HCT116 (cell line): Measurements from ENCODE around the gene ATL2. TPM values are rescaled to one million over a fixed set of nuclear protein-coding genes. Genes with fewer than 3 reads are reported as not detected.

Experiments used
- ATAC-seq: fragments of 200-7000 bp; cut with Tn5 transposase; 2 replicates; pipeline ENCODE4 v1.9.1; 2020; ENCODE audit warnings: mild to moderate bottlenecking, moderate library complexity
- BruUV-seq: library from RNA; stranded (reverse); fragments of 400-500 nt; replicated peaks from 2 replicates; lab custom pipeline; 2021; lab: Mats Ljungman, UMichigan
- CTCF ChIA-PET: fragments of 300-600 bp; sonication (Branson Sonifier 250); formaldehyde crosslinking; loops from one replicate; lab custom pipeline; 2021; ENCODE audit warnings: antibody characterized with exemption; lab: Charles Lee
- POLR2A ChIA-PET: fragments of 300-600, 350-600 bp; sonication (Branson Sonifier 250); formaldehyde crosslinking; loops from one replicate; lab custom pipeline; 2021; ENCODE audit warnings: antibody characterized with exemption; lab: Charles Lee
- RAD21 ChIA-PET, 2 experiments: fragments of 300-600 bp; sonication (Branson Sonifier 250); formaldehyde crosslinking; loops; one replicate each; lab custom pipeline; 2023; ENCODE audit warnings: low total read pairs in 2 of 2; ENCODE audit not compliant: uncharacterized antibody in 2 of 2, unreplicated experiment in 2 of 2, low non-redundant PET in 1 of 2; lab: Charles Lee
- DNase-seq: peaks from one replicate; pipeline ENCODE4 v3.0.0-alpha.2; 2010; ENCODE audit warnings: low read depth, low spot score
- H2AFZ ChIP-seq: fragments of 200-600 bp; shearing (Covaris generic), sonication (generic); 2 replicates; pipeline ENCODE4 v1.6.1; 2017; ENCODE audit warnings: low read depth, mixed run types, mixed read lengths, antibody characterized with exemption, low read length; ENCODE audit not compliant: poor library complexity, severe bottlenecking
- H3K27ac ChIP-seq: 2 replicates; pipeline ENCODE4 v1.5.1; 2012; ENCODE audit warnings: low read depth, low read length
- H3K27me3 ChIP-seq: fragments of 200-600 bp; sonication (generic); 2 replicates; pipeline ENCODE4 v1.6.1; 2016; ENCODE audit warnings: mixed run types, low read length, mixed read lengths; ENCODE audit not compliant: insufficient read depth
- H3K36me3 ChIP-seq, 2 experiments: fragments of 200-500 bp in 1 of 2; fragments of 200-600 bp in 1 of 2; sonication (Bioruptor generic) in 1 of 2; sonication (generic) in 1 of 2; 2 replicates each; pipeline versions ENCODE4 v1.5.1 to v1.6.1; 2014 to 2016; ENCODE audit warnings: low read length in 2 of 2, inconsistent platforms in 1 of 2, mixed read lengths in 1 of 2, mixed run types in 1 of 2; ENCODE audit not compliant: insufficient read depth in 2 of 2, control insufficient read depth in 1 of 2
- H3K4me1 ChIP-seq, 2 experiments: fragments of 200-600 bp in 1 of 2; sonication (generic) in 1 of 2; 2 replicates each; pipeline versions ENCODE4 v1.5.1 to v1.6.1; 2012 to 2017; ENCODE audit warnings: low read length in 2 of 2, inconsistent platforms in 1 of 2, mild to moderate bottlenecking in 1 of 2, mixed read lengths in 1 of 2, mixed run types in 1 of 2, moderate library complexity in 1 of 2; ENCODE audit not compliant: insufficient read depth in 2 of 2, control insufficient read depth in 1 of 2
- H3K4me2 ChIP-seq: fragments of 200-600 bp; sonication (generic); 2 replicates; pipeline ENCODE4 v1.6.1; 2017; ENCODE audit warnings: mixed run types, low read length, mixed read lengths
- H3K4me3 ChIP-seq, 2 experiments: fragments of 200-600 bp in 1 of 2; sonication (generic) in 1 of 2; replicated peaks in 1 of 2; 2 replicates each; pipeline ENCODE4 v1.5.1; 2011 to 2016; ENCODE audit warnings: low read length in 2 of 2, control low read depth in 1 of 2, low read depth in 1 of 2, mild to moderate bottlenecking in 1 of 2, mixed read lengths in 1 of 2, mixed run types in 1 of 2
- H3K79me2 ChIP-seq: fragments of 200-600 bp; sonication (generic); 2 replicates; pipeline ENCODE4 v1.6.1; 2017; ENCODE audit warnings: mild to moderate bottlenecking, mixed run types, low read length, moderate library complexity, mixed read lengths; ENCODE audit not compliant: insufficient read depth
- H3K9ac ChIP-seq: fragments of 200-600 bp; sonication (generic); 2 replicates; pipeline ENCODE4 v1.6.1; 2016; ENCODE audit warnings: low read length, mixed read lengths
- H3K9me2 ChIP-seq: fragments of 200-600 bp; sonication (generic), shearing (Covaris generic); 2 replicates; pipeline ENCODE4 v1.6.1; 2017; ENCODE audit warnings: mixed run types, mild to moderate bottlenecking, moderate library complexity; ENCODE audit not compliant: insufficient read depth
- H3K9me3 ChIP-seq, 2 experiments: fragments of 200-500 bp in 1 of 2; fragments of 200-600 bp in 1 of 2; sonication (Bioruptor generic) in 1 of 2; sonication (generic) in 1 of 2; 2 replicates each; pipeline ENCODE4 v1.6.1; 2014 to 2017; ENCODE audit warnings: low read length in 2 of 2, mixed read lengths in 2 of 2, inconsistent platforms in 1 of 2, low read depth in 1 of 2, mild to moderate bottlenecking in 1 of 2, mixed run types in 1 of 2, moderate library complexity in 1 of 2; ENCODE audit not compliant: control insufficient read depth in 1 of 2, insufficient read depth in 1 of 2
- H4K20me1 ChIP-seq: fragments of 200-600 bp; sonication (generic), shearing (Covaris generic); 2 replicates; pipeline ENCODE4 v1.6.1; 2017; ENCODE audit warnings: mixed run types, mild to moderate bottlenecking, moderate library complexity; ENCODE audit not compliant: insufficient read depth
- CBX3 ChIP-seq: IDR thresholded peaks from 2 replicates; pipeline ENCODE4 v1.6.1; 2012; ENCODE audit warnings: low read depth
- CEBPB ChIP-seq: IDR thresholded peaks from 2 replicates; pipeline ENCODE4 v1.6.1; 2012; ENCODE audit warnings: low read depth
- EGR1 ChIP-seq: IDR thresholded peaks from 2 replicates; pipeline ENCODE4 v1.6.1; 2012; ENCODE audit warnings: low read depth
- EZH2 ChIP-seq: fragments of 200-600 bp; sonication (generic); IDR thresholded peaks from 2 replicates; pipeline ENCODE4 v1.6.1; 2017; ENCODE audit warnings: antibody characterized with exemption, mixed run types
- FOSL1 ChIP-seq: IDR thresholded peaks from 2 replicates; pipeline ENCODE4 v1.6.1; 2012; ENCODE audit warnings: low read depth
- JUND ChIP-seq: IDR thresholded peaks from 2 replicates; pipeline ENCODE4 v1.6.1; 2012
- POLR2A ChIP-seq: IDR thresholded peaks from 2 replicates; pipeline ENCODE4 v1.7.0; 2011; ENCODE audit warnings: borderline replicate concordance; ENCODE audit not compliant: insufficient read depth, insufficient read length; ENCODE audit errors: extremely low read depth
- SP1 ChIP-seq: IDR thresholded peaks from 2 replicates; pipeline ENCODE4 v1.6.1; 2012; ENCODE audit warnings: low read depth
- TCF7L2 ChIP-seq: IDR thresholded peaks from 2 replicates; pipeline ENCODE4 v1.7.0; 2011; ENCODE audit warnings: borderline replicate concordance, inconsistent platforms; ENCODE audit not compliant: insufficient read depth, insufficient read length; ENCODE audit errors: extremely low read depth
- ZFX ChIP-seq: fragments of 450-650 bp; IDR thresholded peaks from 2 replicates; pipeline ENCODE4 v1.6.1; 2017
- ZNF274 ChIP-seq: fragments of 200-500 bp; sonication (Bioruptor generic); IDR thresholded peaks from 2 replicates; pipeline ENCODE4 v1.6.1; 2014; ENCODE audit warnings: mild to moderate bottlenecking, low read depth, low read length, inconsistent platforms
- intact Hi-C: fragments of 100-400 bp; cut with micrococcal nuclease; formaldehyde crosslinking; loops from 2 replicates; pipeline ENCODE4 v1.10.0; 2022
- total RNA-seq: library from RNA; stranded (reverse); gene quantifications from one replicate; pipeline ENCODE4 v1.2.1, GENCODE V29; 2021; ENCODE audit not compliant: unreplicated experiment
- TF ChIP-seq, protein P1 (sequence below): IDR thresholded peaks from 2 replicates; pipeline ENCODE4 v1.6.1; 2011; ENCODE audit warnings: mild to moderate bottlenecking, low read length, moderate library complexity; ENCODE audit not compliant: insufficient replicate concordance; ENCODE audit errors: extremely low read depth
- TF ChIP-seq, protein P2 (sequence below): IDR thresholded peaks from 2 replicates; pipeline ENCODE4 v1.6.1; 2012
- TF ChIP-seq, protein P3 (sequence below): IDR thresholded peaks from 2 replicates; pipeline ENCODE4 v1.6.1; 2012

Gene ATL2
- total RNA-seq, 1 experiment from 2014 or later: 80.7 TPM

DNA sequence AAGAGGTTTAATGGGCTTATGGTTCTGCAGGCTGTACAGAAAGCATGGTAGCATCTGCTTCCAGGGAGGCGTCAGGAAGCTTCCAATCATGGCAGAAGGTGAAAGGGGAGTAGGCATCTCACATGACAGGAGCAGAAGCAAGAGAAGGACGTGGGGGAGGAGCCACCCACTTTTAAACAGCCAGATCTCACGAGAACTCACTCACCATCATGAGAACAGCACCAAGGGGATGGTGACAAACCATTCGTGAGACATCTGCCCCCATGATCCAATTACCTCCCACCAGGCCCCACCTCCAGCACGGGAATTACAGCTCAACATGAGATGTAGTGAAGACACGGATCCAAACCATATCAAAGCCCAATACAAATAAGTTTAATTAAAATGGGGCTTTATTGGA is 113.8 kb downstream of the ATL2 start:
- Histone ChIP-seq H4K20me1 (no peaks in the 10 kb centered on the region), H3K79me2 (no peaks in the 10 kb centered on the region), H3K27me3 (no peaks in the 10 kb centered on the region), H3K9me3 (no peaks in the 10 kb centered on the region), H3K9me2 (no peaks in the 10 kb centered on the region), H3K4me3 (no peak overlapping the region), H2AFZ (no peak overlapping the region), H3K4me1 (no peaks in the 10 kb centered on the region), H3K4me2 (no peak overlapping the region), H3K9ac (no peak overlapping the region), H3K36me3 (no peaks in the 10 kb centered on the region), H3K27ac (no peak overlapping the region)
- no peak for TF ChIP-seq EGR1
- TF ChIP-seq POLR2A: no peak
- TF ChIP-seq CEBPB: no peak
- TF ChIP-seq, protein P1, sequence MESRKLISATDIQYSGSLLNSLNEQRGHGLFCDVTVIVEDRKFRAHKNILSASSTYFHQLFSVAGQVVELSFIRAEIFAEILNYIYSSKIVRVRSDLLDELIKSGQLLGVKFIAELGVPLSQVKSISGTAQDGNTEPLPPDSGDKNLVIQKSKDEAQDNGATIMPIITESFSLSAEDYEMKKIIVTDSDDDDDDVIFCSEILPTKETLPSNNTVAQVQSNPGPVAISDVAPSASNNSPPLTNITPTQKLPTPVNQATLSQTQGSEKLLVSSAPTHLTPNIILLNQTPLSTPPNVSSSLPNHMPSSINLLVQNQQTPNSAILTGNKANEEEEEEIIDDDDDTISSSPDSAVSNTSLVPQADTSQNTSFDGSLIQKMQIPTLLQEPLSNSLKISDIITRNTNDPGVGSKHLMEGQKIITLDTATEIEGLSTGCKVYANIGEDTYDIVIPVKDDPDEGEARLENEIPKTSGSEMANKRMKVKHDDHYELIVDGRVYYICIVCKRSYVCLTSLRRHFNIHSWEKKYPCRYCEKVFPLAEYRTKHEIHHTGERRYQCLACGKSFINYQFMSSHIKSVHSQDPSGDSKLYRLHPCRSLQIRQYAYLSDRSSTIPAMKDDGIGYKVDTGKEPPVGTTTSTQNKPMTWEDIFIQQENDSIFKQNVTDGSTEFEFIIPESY: no peak
- TF ChIP-seq TCF7L2: no peak
- TF ChIP-seq EZH2: no peak
- TF ChIP-seq, protein P2, sequence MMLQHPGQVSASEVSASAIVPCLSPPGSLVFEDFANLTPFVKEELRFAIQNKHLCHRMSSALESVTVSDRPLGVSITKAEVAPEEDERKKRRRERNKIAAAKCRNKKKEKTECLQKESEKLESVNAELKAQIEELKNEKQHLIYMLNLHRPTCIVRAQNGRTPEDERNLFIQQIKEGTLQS: no peak
- TF ChIP-seq JUND: no peak
- no peak for TF ChIP-seq ZNF274
- TF ChIP-seq ZFX: no peak
- TF ChIP-seq, protein P3, sequence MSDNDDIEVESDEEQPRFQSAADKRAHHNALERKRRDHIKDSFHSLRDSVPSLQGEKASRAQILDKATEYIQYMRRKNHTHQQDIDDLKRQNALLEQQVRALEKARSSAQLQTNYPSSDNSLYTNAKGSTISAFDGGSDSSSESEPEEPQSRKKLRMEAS: no peak
- no peak for TF ChIP-seq SP1
- no peak for TF ChIP-seq FOSL1
- TF ChIP-seq CBX3: no peak
- POLR2A ChIA-PET: no interaction called here
- CTCF ChIA-PET: no interaction called here
- RAD21 ChIA-PET: no interaction called here
- DNase-seq (no peak), ATAC-seq (no peak)
- intact Hi-C loops: no loop called here
- no TSS peak for BruUV-seq
